GM21825 (cell line): ENCODE results near the gene NISCH.

Source experiments
- ATAC-seq: cut with Tn5 transposase; IDR thresholded peaks from one replicate; pipeline ENCODE4 v1.9.1; 2021; ENCODE audit warnings: mild to moderate bottlenecking, moderate library complexity; ENCODE audit not compliant: unreplicated experiment

NISCH gene

GRCh38 chr3:52455283-52456168, at the start of gene NISCH:
NISCH (plus strand) TSS chr3:52455604; CDS start chr3:52455642, 38 bp downstream.
- peak; percentile 79 for ATAC-seq

GRCh38 chr3:52406231-52406661, 49.2 kb upstream of the NISCH start:
- ATAC-seq = no peak

GRCh38 chr3:52406791-52407510, 48.5 kb upstream of the NISCH start:
- ATAC-seq = no peak

GRCh38 chr3:52407779-52408178, 47.6 kb upstream of the NISCH start:
- ATAC-seq = no peak

GRCh38 chr3:52408466-52408865, 46.9 kb upstream of the NISCH start:
- ATAC-seq = no peak

GRCh38 chr3:52415800-52416199, 39.6 kb upstream of the NISCH start:
- ATAC-seq = no peak

GRCh38 chr3:52420388-52420787, 35.0 kb upstream of the NISCH start:
- no peak for ATAC-seq

GRCh38 chr3:52422669-52423068, 32.7 kb upstream of the NISCH start:
- ATAC-seq = no peak

- no peak for ATAC-seq
Observed at GRCh38 chr3:52423173-52423572, 32.2 kb upstream of the NISCH start.

- ATAC-seq = no peak
Observed at GRCh38 chr3:52428151-52429005, 27.0 kb upstream of the NISCH start.

GRCh38 chr3:52429031-52429430, 26.4 kb upstream of the NISCH start:
- no peak for ATAC-seq

- ATAC-seq = no peak
Observed at GRCh38 chr3:52429779-52430415, 25.5 kb upstream of the NISCH start.

GRCh38 chr3:52430416-52430810, 25.0 kb upstream of the NISCH start:
- ATAC-seq = no peak

GRCh38 chr3:52431459-52432223, 23.8 kb upstream of the NISCH start:
- ATAC-seq = no peak

- no peak for ATAC-seq
Observed at GRCh38 chr3:52432225-52432624, 23.2 kb upstream of the NISCH start.

GRCh38 chr3:52432691-52433141, 22.7 kb upstream of the NISCH start:
- ATAC-seq = no peak

GRCh38 chr3:52433328-52433995, 21.9 kb upstream of the NISCH start:
- no peak for ATAC-seq

- no peak for ATAC-seq
Observed at GRCh38 chr3:52433996-52434479, 21.4 kb upstream of the NISCH start.

GRCh38 chr3:52434491-52435115, 20.8 kb upstream of the NISCH start:
- no peak for ATAC-seq
